Body of pancreas (tissue), 4 donors: ENCODE data around the gene GNB5. TPM values are rescaled to one million over a fixed set of nuclear protein-coding genes. Genes with fewer than 3 reads are reported as not detected.
A peak's percentile ranks its signal among the peaks of the same experiment; 100 is the strongest.

Experiments used
- ATAC-seq: fragments of 150-250 bp; one replicate; pipeline ENCODE4 v1.9.1; 2016
- DNase-seq, 4 donors: peaks; one replicate each; pipeline ENCODE4 v3.0.0-alpha.2; 2019
- H3K27ac ChIP-seq, 4 donors: fragments of 200-600 bp; sonication (generic); 1 replicate in 3 of 4; 2 replicates in 1 of 4; pipeline versions ENCODE4 v1.5.1 to v1.6.1; 2016 to 2019; ENCODE audit warnings: mild to moderate bottlenecking in 1 of 4, mixed read lengths in 1 of 4, moderate library complexity in 1 of 4
- H3K27me3 ChIP-seq, 2 donors: fragments of 200-600 bp; sonication (generic); one replicate each; pipeline ENCODE4 v1.6.0; 2016; ENCODE audit warnings: mild to moderate bottlenecking in 1 of 2
- H3K36me3 ChIP-seq, 2 donors: fragments of 200-600 bp; sonication (generic); replicated peaks in 1 of 2; 2 replicates each; pipeline ENCODE4 v1.5.1; 2016; ENCODE audit warnings: low read depth in 2 of 2; ENCODE audit not compliant: insufficient read depth in 1 of 2
- H3K4me1 ChIP-seq: fragments of 200-600 bp; sonication (generic); one replicate; pipeline ENCODE4 v1.6.0; 2016
- H3K4me3 ChIP-seq, 2 donors: fragments of 200-600 bp; sonication (generic); 1 replicate in 1 of 2; 2 replicates in 1 of 2; pipeline ENCODE4 v1.5.1; 2016 to 2019
- H3K9me3 ChIP-seq, 3 donors: fragments of 200-600 bp; sonication (generic); 1 replicate in 2 of 3; 2 replicates in 1 of 3; pipeline ENCODE4 v1.5.1; 2016
- POLR2A ChIP-seq, 3 donors: fragments of 450-650 bp; IDR thresholded peaks; one replicate each; pipeline ENCODE4 v1.6.1; 2016; ENCODE audit warnings: antibody characterized with exemption in 3 of 3, mild to moderate bottlenecking in 2 of 3
- WGBS, 2 donors: methylation state at CpG; one replicate each; pipeline ENCODE4 v1.1.5; 2017; 5-methylcytosine and 5-hydroxymethylcytosine counted together
- intact Hi-C: fragments of 100-400 bp; cut with DNase I; formaldehyde crosslinking; loops from one replicate; pipeline ENCODE4 v1.15.1; 2023
- total RNA-seq, 2 donors: library from RNA; depleted of rRNA; stranded (reverse); fragments of >200 nt; gene quantifications; one replicate each; pipeline ENCODE4 v1.1.0, GENCODE V29; 2016
- TF ChIP-seq, protein P1 (sequence below), 7 experiments: fragments of 450-650 bp in 4 of 7; fragments of 200-600 bp in 3 of 7; sonication (generic) in 3 of 7; IDR thresholded peaks; one replicate each; pipeline ENCODE4 v1.5.1; 2016 to 2019; ENCODE audit warnings: antibody characterized with exemption in 7 of 7

Gene GNB5
- total RNA-seq, 2 donors from 2014 or later: 15.8 to 25.2 TPM

DNA sequence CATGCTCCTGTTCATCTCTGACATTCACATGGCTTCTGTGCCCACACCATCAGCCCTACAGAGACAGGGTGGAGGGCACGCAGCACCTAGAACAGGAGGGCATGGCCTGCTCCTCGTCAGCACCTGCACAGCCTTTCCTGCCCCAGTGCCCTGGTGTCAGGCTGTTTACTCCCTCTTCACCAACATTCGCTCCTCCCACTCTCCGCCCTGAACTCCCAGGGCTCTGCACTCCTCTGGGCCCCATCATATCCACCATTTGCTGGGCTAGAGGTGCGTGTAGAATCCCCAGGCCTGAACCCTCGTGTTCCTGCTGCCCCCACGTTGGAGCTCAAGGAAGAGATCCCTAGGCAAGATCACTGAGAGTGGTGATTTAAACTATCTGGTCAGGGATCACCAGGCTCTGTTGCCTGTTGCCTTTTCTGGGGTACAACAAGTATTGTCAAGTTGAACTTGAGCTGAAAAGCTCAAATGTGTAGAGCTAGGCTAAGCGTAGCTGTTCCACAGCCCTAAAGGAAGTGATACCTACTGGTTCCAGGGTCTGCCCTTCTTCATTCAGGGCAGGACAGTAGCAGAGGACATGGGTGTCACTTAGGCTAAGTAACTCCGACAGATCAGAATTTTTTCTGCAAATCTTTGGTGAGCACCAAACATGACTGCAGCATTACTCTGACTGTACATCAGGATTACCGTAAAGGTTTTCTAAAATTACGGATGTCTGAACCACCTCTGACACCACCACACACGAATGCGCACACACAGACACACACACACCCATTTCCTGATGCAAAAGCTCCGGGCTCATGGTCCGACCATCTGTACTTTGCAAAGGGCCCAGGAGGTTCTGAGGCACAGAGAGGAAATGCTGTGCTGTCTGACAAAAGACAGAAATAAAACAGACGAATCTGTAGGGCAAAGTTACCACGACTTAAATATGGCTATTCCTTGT, 43.7 kb upstream of the GNB5 start:
- intact Hi-C loops: no loop called here
- 65 to 73% methylated on average over 17 of the region's 17 CpGs for WGBS, 2 donors
- no peak for DNase-seq
- Histone ChIP-seq H3K36me3 (peaks cover 15 to 26% of the 10 kb centered on the region in 2 donors), H3K27me3 (no peaks in the 10 kb centered on the region), H3K4me3 (no peak overlapping the region), H3K9me3 (no peaks in the 10 kb centered on the region), H3K4me1 (no peaks in the 10 kb centered on the region), H3K27ac (no peak overlapping the region)
- no peak for ATAC-seq
- TF ChIP-seq POLR2A (IDR thresholded peaks at IDR 0.05): no peak
- TF ChIP-seq, protein P1, sequence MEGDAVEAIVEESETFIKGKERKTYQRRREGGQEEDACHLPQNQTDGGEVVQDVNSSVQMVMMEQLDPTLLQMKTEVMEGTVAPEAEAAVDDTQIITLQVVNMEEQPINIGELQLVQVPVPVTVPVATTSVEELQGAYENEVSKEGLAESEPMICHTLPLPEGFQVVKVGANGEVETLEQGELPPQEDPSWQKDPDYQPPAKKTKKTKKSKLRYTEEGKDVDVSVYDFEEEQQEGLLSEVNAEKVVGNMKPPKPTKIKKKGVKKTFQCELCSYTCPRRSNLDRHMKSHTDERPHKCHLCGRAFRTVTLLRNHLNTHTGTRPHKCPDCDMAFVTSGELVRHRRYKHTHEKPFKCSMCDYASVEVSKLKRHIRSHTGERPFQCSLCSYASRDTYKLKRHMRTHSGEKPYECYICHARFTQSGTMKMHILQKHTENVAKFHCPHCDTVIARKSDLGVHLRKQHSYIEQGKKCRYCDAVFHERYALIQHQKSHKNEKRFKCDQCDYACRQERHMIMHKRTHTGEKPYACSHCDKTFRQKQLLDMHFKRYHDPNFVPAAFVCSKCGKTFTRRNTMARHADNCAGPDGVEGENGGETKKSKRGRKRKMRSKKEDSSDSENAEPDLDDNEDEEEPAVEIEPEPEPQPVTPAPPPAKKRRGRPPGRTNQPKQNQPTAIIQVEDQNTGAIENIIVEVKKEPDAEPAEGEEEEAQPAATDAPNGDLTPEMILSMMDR (IDR thresholded peaks at IDR 0.05): no peak

- TF ChIP-seq, protein P1 (IDR thresholded peaks at IDR 0.05): no peak
- TF ChIP-seq POLR2A (IDR thresholded peaks at IDR 0.05): no peak
- peaks cover 13% of the 10 kb centered on the region for H3K4me1 ChIP-seq
- intact Hi-C loops: no loop called here
- ATAC-seq (no peak), DNase-seq (no peak)
- no peaks in the 10 kb centered on the region for H3K27me3 ChIP-seq
- 67 to 85% methylated on average over 4 of the region's 4 CpGs for WGBS, 2 donors
- H3K4me3 ChIP-seq: no peak overlapping the region
- no peaks in the 10 kb centered on the region for H3K9me3 ChIP-seq
- H3K27ac ChIP-seq: peak overlapping the region in 1 of 4 donors; percentile 40
- peaks cover 15 to 22% of the 10 kb centered on the region in 2 donors for H3K36me3 ChIP-seq
Measured at GRCh38 chr15:52233405-52233804, 42.2 kb upstream of the GNB5 start.

GRCh38 chr15:52232327-52232726, 41.1 kb upstream of the GNB5 start:
- peaks cover 19% of the 10 kb centered on the region for H3K4me1 ChIP-seq
- ATAC-seq (no peak), DNase-seq (no peak)
- WGBS, 2 donors: 62 to 80% methylated on average over 1 of the region's 1 CpG
- intact Hi-C loops: no loop called here
- peaks cover 15 to 20% of the 10 kb centered on the region in 2 donors for H3K36me3 ChIP-seq
- H3K4me3 ChIP-seq: no peak overlapping the region
- peak overlapping the region in 1 of 4 donors; percentile 43 for H3K27ac ChIP-seq
- no peaks in the 10 kb centered on the region for H3K27me3 ChIP-seq
- TF ChIP-seq, protein P1 (IDR thresholded peaks at IDR 0.05): no peak
- no peak for TF ChIP-seq POLR2A (IDR thresholded peaks at IDR 0.05)
- no peaks in the 10 kb centered on the region for H3K9me3 ChIP-seq

DNA sequence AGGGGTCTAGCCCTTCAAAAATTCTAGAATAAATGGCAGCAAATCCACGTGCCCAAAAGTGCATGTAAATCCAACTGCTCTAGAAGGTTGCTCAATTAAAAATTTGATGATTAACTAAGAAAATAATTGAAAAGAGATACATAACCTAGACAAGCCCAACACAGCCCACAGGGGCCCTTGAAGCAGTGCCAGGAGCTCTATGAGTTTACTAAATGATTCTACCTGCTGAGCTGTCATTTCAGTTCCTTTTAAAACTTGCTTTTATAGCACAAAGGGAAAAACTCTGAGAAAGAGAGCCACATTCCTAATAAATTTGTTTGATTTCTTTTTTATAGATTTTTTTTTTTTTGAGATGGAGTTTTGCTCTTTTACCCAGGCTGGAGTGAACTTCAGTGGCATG, 38.9 kb upstream of the GNB5 start:
- 65 to 72% methylated on average over 1 of the region's 1 CpG for WGBS, 2 donors
- DNase-seq (no peak), ATAC-seq (no peak)
- TF ChIP-seq POLR2A (IDR thresholded peaks at IDR 0.05): no peak
- TF ChIP-seq, protein P1 (IDR thresholded peaks at IDR 0.05): no peak
- Histone ChIP-seq H3K36me3 (peaks cover 13 to 21% of the 10 kb centered on the region in 2 donors), H3K4me3 (no peak overlapping the region), H3K27me3 (no peaks in the 10 kb centered on the region), H3K4me1 (peaks cover 21% of the 10 kb centered on the region), H3K9me3 (no peaks in the 10 kb centered on the region), H3K27ac (peak overlapping the region in 3 of 4 donors; percentile 62 to 83 (median 69))
- intact Hi-C loops: no loop called here
